ENCODE results near the gene TMEM190. TPM values are rescaled to one million over a fixed set of nuclear protein-coding genes. Genes with fewer than 3 reads are reported as not detected.

TMEM190 gene
- total and polyA plus RNA-seq, 9 of the 15 experiments (the other 6 are each of a cell fraction or from before 2014, with no cell fraction given) = not detected

- no peak for TF ChIP-seq SNAPC5 (CRISPR knock-in tag; IDR thresholded peaks at IDR 0.05)
- 0 out of 2 replicates have a peak, but pooled peaks have one; percentile 19 for TF ChIP-seq PHF21A (IDR thresholded peaks at IDR 0.05; ENCODE audit: borderline replicate concordance, low read depth)
- TF ChIP-seq SMARCB1 (IDR thresholded peaks at IDR 0.05; ENCODE audit: insufficient read length, low read depth) = no peak
- peak; percentile 59 for TF ChIP-seq SAP30 (IDR thresholded peaks at IDR 0.05; ENCODE audit: borderline replicate concordance, insufficient read depth, low read depth, low read length, poor library complexity, severe bottlenecking)
- TF ChIP-seq AFF4 (CRISPR knock-in tag; IDR thresholded peaks at IDR 0.05) = peak; percentile 74; the same call in 1 of the 2 replicates
- 0 out of 2 replicates have a peak, but pooled peaks have one; percentile 30 for TF ChIP-seq ERF (CRISPR knock-in tag; IDR thresholded peaks at IDR 0.05)
- TF ChIP-seq CXXC5 (CRISPR knock-in tag; IDR thresholded peaks at IDR 0.05) = peak; percentile 34; the same call in 1 of the 2 replicates
- TF ChIP-seq GABPB1 (CRISPR knock-in tag; IDR thresholded peaks at IDR 0.05) = 0 out of 2 replicates have a peak, but pooled peaks have one; percentile 30
Observed at GRCh38 chr19:55384131-55384919, 7.7 kb downstream of the TMEM190 start, which contains the start of gene TMEM238 (continued).

Measured in K562 (cell line).